Astrocyte (in vitro differentiated cells and primary cell): Measurements from ENCODE around the gene LRRFIP1. TPM values are rescaled to one million over a fixed set of nuclear protein-coding genes. Genes with fewer than 3 reads are reported as not detected.

ENCODE experiments used
- DNase-seq: peaks from one replicate; pipeline ENCODE4 v3.0.0-alpha.2; 2010; ENCODE audit warnings: low read depth
- FAIRE-seq: peaks from 2 replicates; lab custom pipeline; 2011; peaks lifted over from hg19 to GRCh38; lab: Jason Lieb, UNC
- H2AFZ ChIP-seq: 2 replicates; pipeline ENCODE4 v1.6.0; 2012; ENCODE audit warnings: low read depth, low read length, inconsistent platforms
- H3K27ac ChIP-seq: 2 replicates; pipeline ENCODE4 v1.5.1; 2011; ENCODE audit warnings: low read depth, low read length, inconsistent platforms
- H3K27me3 ChIP-seq: 2 replicates; pipeline ENCODE4 v1.6.0; 2011; ENCODE audit warnings: low read length, inconsistent platforms; ENCODE audit not compliant: insufficient read depth
- H3K36me3 ChIP-seq: 2 replicates; pipeline ENCODE4 v1.5.1; 2011; ENCODE audit warnings: low read length, inconsistent platforms; ENCODE audit not compliant: insufficient read depth
- H3K4me1 ChIP-seq: 2 replicates; pipeline ENCODE4 v1.5.1; 2011; ENCODE audit warnings: low read length, inconsistent platforms; ENCODE audit not compliant: insufficient read depth
- H3K4me2 ChIP-seq: 2 replicates; pipeline ENCODE4 v1.6.0; 2012; ENCODE audit warnings: low read length, inconsistent platforms
- H3K4me3 ChIP-seq: 2 replicates; pipeline ENCODE4 v1.5.1; 2011; ENCODE audit warnings: low read depth, mild to moderate bottlenecking, low read length, inconsistent platforms; ENCODE audit not compliant: insufficient read depth
- H3K79me2 ChIP-seq: 2 replicates; pipeline ENCODE4 v1.6.0; 2012; ENCODE audit warnings: mild to moderate bottlenecking, low read length, inconsistent platforms; ENCODE audit not compliant: insufficient read depth
- H3K9ac ChIP-seq: 2 replicates; pipeline ENCODE4 v1.6.0; 2012; ENCODE audit warnings: mild to moderate bottlenecking, low read length, inconsistent platforms
- H3K9me3 ChIP-seq: 2 replicates; pipeline ENCODE4 v1.5.1; 2012; ENCODE audit warnings: low read depth, mild to moderate bottlenecking, low read length, inconsistent platforms; ENCODE audit not compliant: insufficient read depth
- H4K20me1 ChIP-seq: 2 replicates; pipeline ENCODE4 v1.6.0; 2012; ENCODE audit warnings: low read length, inconsistent platforms; ENCODE audit not compliant: insufficient read depth
- H3K27ac Mint-ChIP-seq: one replicate; pipeline ENCODE4 v1.8.0; 2021; ENCODE audit warnings: mild to moderate bottlenecking, mixed read lengths; ENCODE audit not compliant: unreplicated experiment
- H3K27me3 Mint-ChIP-seq: one replicate; pipeline ENCODE4 v1.8.0; 2021; ENCODE audit warnings: low read depth, mixed read lengths; ENCODE audit not compliant: unreplicated experiment
- H3K36me3 Mint-ChIP-seq: one replicate; pipeline ENCODE4 v1.8.0; 2021; ENCODE audit warnings: low read depth, mixed read lengths; ENCODE audit not compliant: unreplicated experiment
- H3K4me1 Mint-ChIP-seq: one replicate; pipeline ENCODE4 v1.8.0; 2021; ENCODE audit warnings: low read depth, mixed read lengths; ENCODE audit not compliant: unreplicated experiment
- H3K4me3 Mint-ChIP-seq: one replicate; pipeline ENCODE4 v1.8.0; 2021; ENCODE audit warnings: mild to moderate bottlenecking, moderate library complexity, mixed read lengths; ENCODE audit not compliant: unreplicated experiment
- H3K9me3 Mint-ChIP-seq: one replicate; pipeline ENCODE4 v1.8.0; 2021; ENCODE audit warnings: mild to moderate bottlenecking, mixed read lengths; ENCODE audit not compliant: unreplicated experiment
- CTCF ChIP-seq: IDR thresholded peaks from 2 replicates; pipeline ENCODE4 v1.5.1; 2011; ENCODE audit warnings: low read depth, mild to moderate bottlenecking, inconsistent platforms, low read length, moderate library complexity; ENCODE audit not compliant: insufficient read depth
- EZH2 ChIP-seq: IDR thresholded peaks from 2 replicates; pipeline ENCODE4 v1.6.1; 2012; ENCODE audit warnings: mild to moderate bottlenecking, low read length, inconsistent platforms; ENCODE audit not compliant: insufficient read depth
- total RNA-seq: library from RNA; stranded (reverse); gene quantifications from 2 replicates; pipeline ENCODE4 v1.2.1, GENCODE V29; 2021

LRRFIP1 gene
- total RNA-seq, 1 donor from 2014 or later, result 83.3 TPM

DNA sequence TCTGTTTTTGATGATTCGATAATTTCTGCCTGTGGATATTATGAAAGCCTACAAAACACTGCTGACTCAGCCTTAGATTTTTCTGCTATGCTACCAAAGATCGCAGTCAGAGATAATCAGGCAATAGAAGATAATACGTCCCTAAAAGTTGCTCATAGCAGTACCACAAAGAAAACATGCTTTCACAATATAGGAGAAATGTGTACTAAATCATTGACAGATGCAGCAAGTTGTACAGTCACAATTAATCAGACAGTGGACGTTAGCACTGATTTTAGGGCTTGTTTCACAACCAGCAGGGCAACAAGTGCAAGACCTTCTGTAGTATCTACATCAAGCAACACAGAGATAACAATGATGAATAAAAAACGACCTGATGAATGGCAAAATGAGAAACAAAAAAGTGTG is 190.7 kb downstream of the LRRFIP1 start:
- peak; percentile 70 for FAIRE-seq
- Histone ChIP-seq H3K27ac (no peak overlapping the region), H3K9ac (no peak overlapping the region), H3K9me3 (no peaks in the 10 kb centered on the region), H3K4me1 (no peaks in the 10 kb centered on the region), H3K27me3 (no peaks in the 10 kb centered on the region), H4K20me1 (no peaks in the 10 kb centered on the region), H3K79me2 (no peaks in the 10 kb centered on the region), H3K4me3 (no peak overlapping the region), H3K4me2 (peak overlapping the region; percentile 9), H3K36me3 (no peaks in the 10 kb centered on the region), H2AFZ (no peak overlapping the region)
- TF ChIP-seq EZH2 (no peak), CTCF (no peak)
- Mint-ChIP-seq H3K36me3 (no peaks in the 10 kb centered on the region), H3K4me3 (no peak overlapping the region), H3K27me3 (no peaks in the 10 kb centered on the region), H3K9me3 (no peaks in the 10 kb centered on the region), H3K4me1 (peaks cover 6% of the 10 kb centered on the region), H3K27ac (no peak overlapping the region)
- DNase-seq, result peak; percentile 62

DNA sequence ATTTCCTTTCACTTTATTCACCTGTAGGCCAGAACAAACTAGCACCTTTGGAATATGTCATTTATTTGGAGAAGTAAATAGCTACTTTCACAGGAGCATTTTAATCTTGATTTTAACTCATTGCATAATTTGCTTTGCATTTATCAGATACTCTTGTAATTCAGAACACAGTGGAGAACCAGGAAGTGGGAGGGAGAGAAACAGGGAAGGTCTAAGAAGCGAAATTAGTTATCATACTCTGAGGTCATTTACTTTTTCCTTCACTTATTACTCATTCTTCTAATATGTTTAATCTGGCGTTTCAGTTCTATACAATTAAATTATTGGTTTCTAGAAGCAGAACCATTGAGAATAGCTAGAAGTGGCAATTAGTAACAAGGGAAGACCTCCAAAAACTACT is 191.8 kb downstream of the LRRFIP1 start:
- Histone ChIP-seq H4K20me1 (no peaks in the 10 kb centered on the region), H3K27me3 (no peaks in the 10 kb centered on the region), H2AFZ (no peak overlapping the region), H3K79me2 (no peaks in the 10 kb centered on the region), H3K4me2 (no peak overlapping the region), H3K4me1 (no peaks in the 10 kb centered on the region), H3K9me3 (no peaks in the 10 kb centered on the region), H3K4me3 (no peak overlapping the region), H3K36me3 (no peaks in the 10 kb centered on the region), H3K9ac (no peak overlapping the region), H3K27ac (no peak overlapping the region)
- FAIRE-seq (peak; percentile 60), DNase-seq (peak; percentile 2)
- TF ChIP-seq EZH2, result no peak
- TF ChIP-seq CTCF, result no peak
- Mint-ChIP-seq H3K27me3 (no peaks in the 10 kb centered on the region), H3K4me1 (peaks cover 6% of the 10 kb centered on the region), H3K9me3 (no peaks in the 10 kb centered on the region), H3K4me3 (no peak overlapping the region), H3K27ac (no peak overlapping the region), H3K36me3 (no peaks in the 10 kb centered on the region)

GRCh38 chr2:237820421-237820820 is 193.0 kb downstream of the LRRFIP1 start:
- Histone ChIP-seq H3K9me3 (no peaks in the 10 kb centered on the region), H3K27ac (no peak overlapping the region), H3K79me2 (no peaks in the 10 kb centered on the region), H3K4me1 (no peaks in the 10 kb centered on the region), H3K27me3 (no peaks in the 10 kb centered on the region), H4K20me1 (no peaks in the 10 kb centered on the region), H3K4me3 (no peak overlapping the region), H3K4me2 (no peak overlapping the region), H2AFZ (no peak overlapping the region), H3K9ac (no peak overlapping the region), H3K36me3 (no peaks in the 10 kb centered on the region)
- Mint-ChIP-seq H3K36me3 (no peaks in the 10 kb centered on the region), H3K4me3 (no peak overlapping the region), H3K27ac (no peak overlapping the region), H3K27me3 (no peaks in the 10 kb centered on the region), H3K9me3 (no peaks in the 10 kb centered on the region), H3K4me1 (peaks cover 6% of the 10 kb centered on the region)
- FAIRE-seq (no peak), DNase-seq (no peak)
- TF ChIP-seq CTCF, result no peak
- no peak for TF ChIP-seq EZH2
